GM18508 (cell line): Measurements from ENCODE around the gene VAT1L.

Source experiments
- ATAC-seq: cut with Tn5 transposase; IDR thresholded peaks from one replicate; pipeline ENCODE4 v1.9.1; 2021; ENCODE audit warnings: moderate number of reproducible peaks; ENCODE audit not compliant: insufficient read depth, unreplicated experiment

VAT1L gene

GRCh38 chr16:77866752-77867151, 78.4 kb downstream of the VAT1L start:
- no peak for ATAC-seq

- ATAC-seq, result no peak
These were observed 79.7 kb downstream of the VAT1L start for GRCh38 chr16:77868052-77868451.

GRCh38 chr16:77868478-77868877, 80.1 kb downstream of the VAT1L start:
- ATAC-seq, result no peak

- ATAC-seq, result no peak
These were observed 81.8 kb downstream of the VAT1L start for GRCh38 chr16:77869997-77870813.

- no peak for ATAC-seq
These were observed 83.6 kb downstream of the VAT1L start for GRCh38 chr16:77871932-77872331.

GRCh38 chr16:77873066-77873465, 84.7 kb downstream of the VAT1L start:
- no peak for ATAC-seq

GRCh38 chr16:77874347-77874746, 86.0 kb downstream of the VAT1L start:
- no peak for ATAC-seq

GRCh38 chr16:77876776-77877175, 88.4 kb downstream of the VAT1L start:
- ATAC-seq, result no peak

GRCh38 chr16:77877712-77878347, 89.5 kb downstream of the VAT1L start:
- ATAC-seq, result no peak

- no peak for ATAC-seq
These were observed 93.1 kb downstream of the VAT1L start for GRCh38 chr16:77881355-77882030.

GRCh38 chr16:77882358-77882757, 94.0 kb downstream of the VAT1L start:
- no peak for ATAC-seq

GRCh38 chr16:77885571-77886295, 97.4 kb downstream of the VAT1L start:
- ATAC-seq, result no peak

GRCh38 chr16:77888871-77889270, 100.5 kb downstream of the VAT1L start:
- ATAC-seq, result no peak

- ATAC-seq, result no peak
These were observed 101.7 kb downstream of the VAT1L start for GRCh38 chr16:77890075-77890474.

- ATAC-seq, result no peak
These were observed 105.8 kb downstream of the VAT1L start for GRCh38 chr16:77894162-77894561.

- ATAC-seq, result no peak
These were observed 107.6 kb downstream of the VAT1L start for GRCh38 chr16:77895962-77896361.

GRCh38 chr16:77896415-77897128, 108.2 kb downstream of the VAT1L start:
- no peak for ATAC-seq

- ATAC-seq, result no peak
These were observed 108.7 kb downstream of the VAT1L start for GRCh38 chr16:77897129-77897437.

GRCh38 chr16:77897831-77898605, 109.7 kb downstream of the VAT1L start:
- ATAC-seq, result no peak
